ENCODE measurements around the gene ATP5MG.
"Not testable (repeated sequence)": the region's sequence is repeated elsewhere in the genome, so short reads cannot be mapped to it uniquely, and the experiment has no call there.

ATP5MG gene

DNA sequence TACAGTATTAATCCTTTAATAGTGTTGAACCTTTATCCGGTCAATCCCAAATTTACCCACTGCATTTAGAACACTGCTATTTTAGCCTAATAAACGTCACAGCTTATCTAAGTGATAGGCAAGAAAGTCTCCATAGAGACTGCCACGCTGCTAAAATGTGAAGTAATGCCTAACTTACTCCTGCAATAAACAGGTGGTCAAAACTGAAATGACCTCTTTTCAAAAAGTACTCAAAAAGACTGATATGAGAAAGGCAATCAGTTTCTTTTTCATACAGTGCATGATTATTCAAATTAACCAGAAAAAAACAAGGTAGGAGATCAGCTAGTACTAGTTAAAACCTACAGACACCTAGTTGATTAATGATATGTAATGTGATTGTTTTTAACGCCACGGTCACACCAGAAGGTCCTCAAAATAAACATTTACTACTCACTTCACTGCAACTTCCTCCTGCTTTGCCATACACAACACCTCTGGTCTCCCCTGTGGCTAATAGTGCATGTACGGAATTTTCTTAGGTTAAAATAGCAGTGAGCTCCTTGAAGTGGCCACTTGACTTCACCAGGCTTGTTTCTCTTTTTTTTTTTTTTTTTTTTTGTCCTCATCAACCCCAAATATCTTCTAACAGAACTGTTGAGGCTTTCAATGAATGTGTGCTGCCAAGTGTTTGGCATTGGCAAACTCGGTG, 8.8 kb downstream of the ATP5MG start:
- no peak for DNase-seq (ENCODE audit: low read depth)

GRCh38 chr11:118411530-118411929, 10.1 kb downstream of the ATP5MG start:
- DNase-seq (ENCODE audit: low read depth) = no peak

- no peak for DNase-seq (ENCODE audit: low read depth)
Measured at GRCh38 chr11:118412921-118413320, 11.5 kb downstream of the ATP5MG start.

- no peak for DNase-seq (ENCODE audit: low read depth)
Measured at GRCh38 chr11:118415062-118415738, 13.8 kb downstream of the ATP5MG start.

DNA sequence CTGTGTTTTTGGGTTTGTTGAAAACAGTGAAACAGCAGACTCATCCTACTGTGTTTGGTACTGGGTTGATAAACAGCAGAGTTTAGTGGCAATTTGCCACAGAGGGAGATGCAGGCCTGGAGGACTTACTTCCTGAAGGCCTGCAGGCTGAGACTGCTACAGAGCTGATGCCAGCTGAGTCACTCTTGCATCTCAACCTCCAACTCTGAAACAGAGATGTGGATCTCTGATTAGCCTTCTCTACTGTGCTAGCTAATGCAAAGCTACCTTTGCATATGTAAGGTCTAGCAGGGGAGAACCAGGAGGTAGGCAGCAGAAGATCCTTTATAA, 14.3 kb downstream of the ATP5MG start:
- no peak for DNase-seq (ENCODE audit: low read depth)

GRCh38 chr11:118416900-118417299, 15.5 kb downstream of the ATP5MG start:
- DNase-seq (ENCODE audit: low read depth) = not testable (repeated sequence)

DNA sequence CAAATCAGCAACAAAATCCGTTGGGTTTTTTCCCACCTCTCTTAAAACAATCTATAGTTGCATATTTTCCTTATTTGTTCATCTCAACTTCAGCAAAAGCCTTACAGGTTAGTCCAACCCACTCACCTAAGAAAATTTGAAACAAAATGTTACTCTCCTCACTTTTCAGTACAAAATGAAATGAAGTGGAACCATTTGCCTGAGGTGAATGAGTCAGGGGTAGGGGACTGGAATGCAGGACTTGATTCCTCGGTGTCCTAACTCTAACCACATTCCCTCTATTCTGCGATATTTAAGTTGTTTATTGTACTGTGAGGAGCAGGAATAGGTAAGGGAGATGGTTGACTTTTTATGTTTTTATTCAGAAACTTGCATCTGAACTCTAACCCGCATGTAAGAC, 16.4 kb downstream of the ATP5MG start:
- no peak for DNase-seq (ENCODE audit: low read depth)

DNA sequence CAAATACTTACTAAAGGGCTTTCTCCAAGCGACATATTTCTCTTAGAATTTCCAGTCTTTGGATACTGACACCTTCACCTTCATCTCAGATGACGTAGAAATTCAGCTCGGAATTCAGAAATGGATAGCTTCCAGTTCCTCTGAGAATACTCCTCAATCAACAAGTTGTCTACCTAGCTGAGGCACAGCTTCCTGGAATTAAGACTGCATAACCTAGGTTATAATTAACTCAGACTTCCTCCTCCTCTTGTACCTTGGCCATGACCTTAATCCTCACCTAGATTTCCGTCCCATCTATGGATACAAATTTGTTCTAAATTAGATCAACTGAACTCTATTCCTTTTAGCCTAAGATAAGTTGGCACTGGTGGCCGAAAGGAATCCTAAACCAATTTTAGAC, 17.4 kb downstream of the ATP5MG start:
- no peak for DNase-seq (ENCODE audit: low read depth)

GRCh38 chr11:118427707-118428106, 26.3 kb downstream of the ATP5MG start:
- DNase-seq (ENCODE audit: low read depth) = no peak

DNA sequence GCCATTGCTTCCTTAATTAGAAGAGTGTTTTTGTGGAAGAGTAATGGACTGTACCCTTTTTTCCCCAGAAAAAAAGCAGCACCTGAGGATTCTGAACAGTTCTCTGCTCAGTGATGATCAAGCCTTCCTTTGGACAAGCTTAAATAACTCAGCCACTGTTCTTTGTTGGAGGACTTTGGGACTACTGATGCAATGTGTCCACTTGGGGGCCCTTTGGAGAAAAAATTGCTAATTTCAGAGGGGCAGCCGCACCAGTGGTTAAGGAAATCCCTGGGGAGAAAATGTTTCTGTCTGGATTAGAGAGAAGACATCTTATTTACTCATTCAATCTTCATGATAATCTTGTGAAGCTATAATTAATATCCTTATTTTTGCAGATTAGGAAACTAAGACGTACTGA, 29.6 kb downstream of the ATP5MG start:
- DNase-seq (ENCODE audit: low read depth) = no peak

DNA sequence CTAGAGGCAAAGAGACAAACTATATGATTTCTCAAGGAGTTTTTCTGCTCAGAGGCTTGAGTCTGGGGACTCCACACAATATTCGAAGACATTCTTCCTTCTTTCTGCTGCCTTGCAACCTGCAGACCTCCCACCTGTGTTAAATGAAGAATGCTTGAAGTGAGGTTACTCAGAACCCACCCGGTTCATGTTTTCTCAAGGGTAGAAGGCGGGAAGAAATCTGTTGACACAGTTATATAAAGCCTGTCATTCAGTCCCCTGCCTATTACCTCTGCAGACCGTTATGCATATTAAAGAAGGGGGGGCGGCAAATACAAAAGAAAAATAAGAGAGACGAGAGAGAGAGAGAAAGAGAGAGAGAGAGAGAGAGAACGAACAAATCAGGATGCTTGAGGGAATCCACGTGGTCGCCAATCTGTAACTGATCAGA, 32.7 kb downstream of the ATP5MG start:
- peak; percentile 21 for DNase-seq (ENCODE audit: low read depth)

DNA sequence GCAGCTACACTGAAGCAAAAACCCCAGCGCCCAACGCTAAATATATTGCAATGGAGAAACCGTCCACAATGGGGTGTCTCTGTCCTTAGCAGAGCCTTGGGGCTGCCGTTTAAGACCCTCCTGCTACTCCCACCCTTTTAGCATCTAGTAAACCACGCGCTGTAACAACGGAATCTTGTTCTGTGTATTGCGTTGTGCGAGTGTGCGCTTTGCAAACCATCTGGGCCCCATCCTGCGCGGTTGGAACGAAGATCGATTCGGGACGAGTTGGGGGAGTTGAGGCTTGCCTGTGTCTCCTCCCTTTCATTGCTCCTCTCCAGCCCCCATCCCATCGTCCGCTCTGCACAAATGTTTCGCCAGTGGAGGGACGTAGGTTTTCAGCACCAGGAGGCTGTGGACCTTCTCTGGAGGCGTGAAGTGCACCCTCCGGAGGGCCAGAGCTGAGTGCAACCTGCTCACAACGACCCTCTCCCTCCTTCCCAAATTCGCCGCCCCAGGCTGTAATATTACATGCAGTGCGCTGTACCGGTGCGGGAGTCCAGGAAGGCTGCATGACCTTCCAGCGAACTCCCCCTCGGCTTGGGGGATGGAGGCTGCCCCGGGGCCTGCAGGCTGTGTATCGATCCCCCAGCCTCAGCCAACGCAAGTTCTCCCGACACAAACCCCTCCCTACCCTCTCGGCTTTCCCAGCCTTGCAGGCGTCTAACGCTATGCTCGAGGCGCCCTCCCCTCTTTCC, 33.3 kb downstream of the ATP5MG start:
- DNase-seq (ENCODE audit: low read depth) = peak; percentile 2

DNA sequence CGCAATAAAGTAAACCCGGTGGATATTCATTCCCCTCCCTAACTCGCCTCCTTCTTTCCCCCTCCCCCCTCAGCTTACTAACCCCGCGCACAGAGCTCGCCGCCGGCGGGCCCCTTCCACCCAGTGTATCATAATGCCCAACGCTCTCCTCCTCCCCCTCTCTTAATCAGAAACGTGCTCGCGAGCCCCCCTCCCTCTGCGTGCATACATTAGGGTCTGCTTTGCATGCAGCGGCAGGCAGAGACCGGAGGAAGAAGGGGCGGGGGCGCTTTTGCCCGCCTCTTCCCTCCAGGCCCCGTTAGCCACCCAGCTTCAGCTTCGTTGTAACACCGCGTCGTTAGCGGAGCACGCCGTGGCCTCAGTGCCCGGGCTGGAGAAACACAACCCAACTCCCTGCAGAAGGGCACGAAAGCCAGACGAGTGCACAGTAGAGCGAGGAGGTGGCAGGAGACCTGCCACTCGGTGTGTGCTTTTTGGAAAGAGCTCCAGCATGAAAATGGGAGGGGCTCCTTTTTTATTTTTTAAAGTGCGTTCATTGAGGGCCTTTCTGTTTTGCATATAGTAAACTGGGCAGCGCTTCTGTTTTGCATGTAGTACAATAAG, 34.0 kb downstream of the ATP5MG start:
- DNase-seq (ENCODE audit: low read depth) = peak; percentile 39

GRCh38 chr11:118435893-118436624, 34.7 kb downstream of the ATP5MG start, which contains the start of gene KMT2A:
TSS of gene KMT2A (plus strand) at chr11:118436492. CDS start at chr11:118436513, 21 bp downstream.
- peak; percentile 90 for DNase-seq (ENCODE audit: low read depth)

DNA sequence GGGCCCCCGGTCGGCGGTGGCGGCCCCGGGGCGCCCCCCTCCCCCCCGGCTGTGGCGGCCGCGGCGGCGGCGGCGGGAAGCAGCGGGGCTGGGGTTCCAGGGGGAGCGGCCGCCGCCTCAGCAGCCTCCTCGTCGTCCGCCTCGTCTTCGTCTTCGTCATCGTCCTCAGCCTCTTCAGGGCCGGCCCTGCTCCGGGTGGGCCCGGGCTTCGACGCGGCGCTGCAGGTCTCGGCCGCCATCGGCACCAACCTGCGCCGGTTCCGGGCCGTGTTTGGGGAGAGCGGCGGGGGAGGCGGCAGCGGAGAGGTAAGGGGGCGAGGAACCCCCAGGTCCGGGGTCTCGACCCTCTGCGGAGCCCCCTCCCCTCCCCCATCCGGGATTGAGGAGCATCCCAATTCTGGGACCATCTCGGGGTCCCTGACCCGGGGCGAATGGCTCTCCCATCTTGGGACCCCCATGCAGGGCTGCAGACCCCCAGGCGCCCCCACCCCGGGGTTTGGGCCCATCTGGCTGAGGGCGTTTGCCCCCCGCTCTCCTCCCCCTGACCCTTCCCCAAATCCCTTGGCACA, 35.3 kb downstream of the ATP5MG start:
- DNase-seq (ENCODE audit: low read depth) = peak; percentile 49

- peak; percentile 37 for DNase-seq (ENCODE audit: low read depth)
Measured at GRCh38 chr11:118437208-118438125, 36.1 kb downstream of the ATP5MG start.

- peak; percentile 43 for DNase-seq (ENCODE audit: low read depth)
Measured at GRCh38 chr11:118438314-118438931, 37.0 kb downstream of the ATP5MG start.

- no peak for DNase-seq (ENCODE audit: low read depth)
Measured at GRCh38 chr11:118439646-118440045, 38.2 kb downstream of the ATP5MG start.

DNA sequence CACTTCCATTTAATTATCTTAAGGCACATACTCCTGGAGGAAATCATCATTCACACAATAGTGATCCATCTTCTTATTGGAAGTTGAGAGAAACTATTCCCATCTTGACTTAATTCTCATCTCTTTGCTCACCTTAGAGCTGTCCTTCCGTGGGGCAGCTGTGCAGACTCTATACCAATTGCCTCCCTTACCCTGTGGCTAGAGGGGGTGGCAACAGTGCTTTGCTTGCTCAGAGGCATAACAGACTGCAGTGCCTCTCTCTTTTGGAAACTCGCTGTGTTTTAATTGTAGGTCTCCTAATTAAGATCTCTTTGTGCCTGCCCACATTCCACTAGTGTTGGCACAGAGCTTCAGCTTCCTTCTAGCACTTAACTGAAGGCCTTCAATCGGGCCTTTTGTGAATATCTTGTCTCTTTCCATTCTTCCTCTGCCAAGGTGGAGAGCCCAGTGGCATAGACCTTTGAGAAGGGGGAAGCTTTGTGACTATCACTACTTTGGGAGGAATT, 40.4 kb downstream of the ATP5MG start:
- no peak for DNase-seq (ENCODE audit: low read depth)

DNA sequence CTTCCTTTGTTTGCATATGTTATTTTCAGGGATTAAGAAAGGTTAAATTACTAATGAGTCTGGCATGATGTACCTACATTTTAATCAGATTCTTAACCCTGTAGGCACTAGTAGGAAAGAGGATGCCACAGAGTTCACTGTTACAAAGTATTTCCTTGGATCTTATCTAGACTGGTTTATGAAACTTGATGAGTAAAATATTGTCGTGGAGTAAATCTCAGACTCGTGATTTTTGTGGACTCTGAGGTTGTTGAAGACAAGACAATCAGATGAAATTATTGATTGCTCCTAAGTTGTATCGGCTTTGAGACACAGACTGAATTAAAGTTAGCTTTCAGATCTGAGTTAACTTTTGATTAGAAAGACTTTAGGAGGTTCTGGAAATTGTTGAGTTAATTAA, 40.9 kb downstream of the ATP5MG start:
- no peak for DNase-seq (ENCODE audit: low read depth)
